KMS-11 (cell line): ENCODE measurements around the gene TMEM138.

Experiments used
- H2AFZ ChIP-seq: fragments of 200-600 bp; sonication (generic); 2 replicates; pipeline ENCODE4 v1.6.1; 2016; ENCODE audit warnings: antibody characterized with exemption, mixed run types, low read depth
- H3K27ac ChIP-seq: fragments of 200-600 bp; sonication (generic); 2 replicates; pipeline ENCODE4 v1.6.1; 2016; ENCODE audit warnings: mild to moderate bottlenecking, mixed run types
- H3K27me3 ChIP-seq: fragments of 200-600 bp; sonication (generic); 2 replicates; pipeline ENCODE4 v1.6.1; 2017; ENCODE audit warnings: mild to moderate bottlenecking, low read depth, mixed run types, moderate library complexity; ENCODE audit not compliant: insufficient read depth
- H3K36me3 ChIP-seq: fragments of 200-600 bp; sonication (generic); 2 replicates; pipeline ENCODE4 v1.6.1; 2017; ENCODE audit warnings: mild to moderate bottlenecking, mixed run types; ENCODE audit not compliant: insufficient read depth
- H3K4me1 ChIP-seq: fragments of 200-600 bp; sonication (generic); 2 replicates; pipeline ENCODE4 v1.6.1; 2016; ENCODE audit warnings: mild to moderate bottlenecking, low read depth, mixed run types; ENCODE audit not compliant: poor library complexity, severe bottlenecking
- H3K4me2 ChIP-seq: fragments of 200-600 bp; sonication (generic); 2 replicates; pipeline ENCODE4 v1.7.0; 2016; ENCODE audit warnings: mild to moderate bottlenecking, mixed run types
- H3K4me3 ChIP-seq: fragments of 200-600 bp; sonication (generic); IDR thresholded peaks from 2 replicates; pipeline ENCODE4 v1.6.1; 2017; ENCODE audit warnings: low read depth, low read length, mixed read lengths; ENCODE audit not compliant: insufficient read depth
- H3K79me2 ChIP-seq: fragments of 200-600 bp; sonication (generic); 2 replicates; pipeline ENCODE4 v1.6.1; 2016; ENCODE audit warnings: low read depth, mixed run types; ENCODE audit not compliant: insufficient read depth
- H3K9ac ChIP-seq: fragments of 200-600 bp; sonication (generic); 2 replicates; pipeline ENCODE4 v1.6.1; 2016; ENCODE audit warnings: mild to moderate bottlenecking, mixed run types
- H4K20me1 ChIP-seq: fragments of 200-600 bp; sonication (generic); 2 replicates; pipeline ENCODE4 v1.6.1; 2016; ENCODE audit warnings: mild to moderate bottlenecking, mixed run types; ENCODE audit not compliant: insufficient read depth
- TF ChIP-seq, protein P1 (sequence below): fragments of 200-600 bp; sonication (generic); conservative IDR thresholded peaks from 2 replicates; pipeline ENCODE4 v1.6.1; 2017; ENCODE audit warnings: low read depth, mild to moderate bottlenecking, antibody characterized with exemption, low read length, moderate library complexity, mixed read lengths

TMEM138 gene

DNA sequence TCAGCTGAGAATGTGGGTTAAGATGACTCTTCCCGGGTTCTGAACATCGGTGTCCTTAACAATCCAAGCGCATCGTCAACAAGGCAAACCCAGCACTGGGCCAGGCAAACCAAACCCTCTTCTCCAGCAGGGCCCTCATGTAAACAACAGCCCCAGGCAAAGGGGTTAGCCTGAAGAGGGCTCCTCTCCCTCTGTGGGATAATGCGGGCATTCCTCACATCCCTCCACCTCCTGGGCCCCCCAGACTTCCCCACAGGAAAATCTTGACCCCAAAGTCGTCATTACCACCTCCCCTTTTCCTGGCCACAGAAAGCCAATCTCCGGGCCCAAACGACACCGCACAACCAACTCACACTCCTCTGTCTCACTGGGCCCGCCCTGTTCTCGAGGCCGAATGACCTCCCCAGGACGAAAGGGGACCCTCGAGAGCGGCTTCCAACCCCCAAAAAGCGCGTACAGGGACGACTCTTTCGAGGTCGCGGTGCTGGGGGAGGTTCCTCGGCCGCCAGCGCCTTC, 29.8 kb upstream of the TMEM138 start:
- Histone ChIP-seq H3K4me3 (no peak overlapping the region), H3K4me1 (peaks cover 59% of the 10 kb centered on the region)

DNA sequence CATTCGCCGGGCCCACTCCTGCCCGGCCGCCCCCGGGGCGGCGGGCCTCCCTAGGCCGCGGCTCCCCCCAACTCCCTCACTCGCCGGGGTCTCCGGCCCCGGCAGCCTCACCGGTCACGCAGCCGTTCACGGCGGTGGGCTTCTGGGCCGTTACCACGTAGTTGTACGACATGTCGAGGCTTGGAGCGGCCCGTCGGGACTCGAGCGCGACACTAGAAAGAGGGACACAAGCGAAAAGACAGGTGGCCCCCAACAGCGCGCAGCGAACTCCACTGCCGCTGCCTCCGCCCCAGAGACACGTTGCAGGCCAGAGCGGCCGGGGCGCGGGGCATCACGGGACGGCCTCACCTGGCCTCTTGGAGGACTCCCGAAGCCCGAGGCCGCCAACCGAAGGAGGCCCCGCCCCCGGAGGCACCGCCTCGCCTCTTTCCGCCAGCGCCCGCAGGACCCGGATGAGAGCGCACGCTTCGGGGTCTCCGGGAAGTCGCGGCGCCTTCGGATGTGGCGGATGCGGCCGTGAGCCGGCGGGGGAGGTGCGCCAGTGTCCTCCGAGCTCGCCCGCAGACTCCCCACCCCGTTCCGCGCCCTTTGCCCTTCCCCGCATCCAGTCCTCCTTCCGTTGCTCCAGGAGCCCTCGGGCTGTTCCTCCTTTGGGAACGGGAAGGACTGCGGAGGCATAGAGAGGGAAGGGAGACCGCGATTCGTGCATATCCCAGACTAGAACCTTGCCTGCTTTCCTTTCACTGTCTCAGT, 29.2 kb upstream of the TMEM138 start, which contains the start of the genes DDB1 and TKFC:
DDB1 (minus strand) TSS at position 309 of the 753 bp plus-strand sequence; CDS start at position 172, 137 bp downstream.
TKFC (plus strand) TSS at position 432 of the 753 bp plus-strand sequence. CDS start 1,501 bp downstream, outside the sequence.
- peak within 1 kb of the TSS; percentile 92 for H3K9ac ChIP-seq
- peak within 1 kb of the TSS; percentile 81 for H3K27ac ChIP-seq
- H3K4me1 ChIP-seq = peaks cover 59% of the 10 kb centered on the region
- H4K20me1 ChIP-seq = no peaks in the 10 kb centered on the region
- TF ChIP-seq, protein P1, sequence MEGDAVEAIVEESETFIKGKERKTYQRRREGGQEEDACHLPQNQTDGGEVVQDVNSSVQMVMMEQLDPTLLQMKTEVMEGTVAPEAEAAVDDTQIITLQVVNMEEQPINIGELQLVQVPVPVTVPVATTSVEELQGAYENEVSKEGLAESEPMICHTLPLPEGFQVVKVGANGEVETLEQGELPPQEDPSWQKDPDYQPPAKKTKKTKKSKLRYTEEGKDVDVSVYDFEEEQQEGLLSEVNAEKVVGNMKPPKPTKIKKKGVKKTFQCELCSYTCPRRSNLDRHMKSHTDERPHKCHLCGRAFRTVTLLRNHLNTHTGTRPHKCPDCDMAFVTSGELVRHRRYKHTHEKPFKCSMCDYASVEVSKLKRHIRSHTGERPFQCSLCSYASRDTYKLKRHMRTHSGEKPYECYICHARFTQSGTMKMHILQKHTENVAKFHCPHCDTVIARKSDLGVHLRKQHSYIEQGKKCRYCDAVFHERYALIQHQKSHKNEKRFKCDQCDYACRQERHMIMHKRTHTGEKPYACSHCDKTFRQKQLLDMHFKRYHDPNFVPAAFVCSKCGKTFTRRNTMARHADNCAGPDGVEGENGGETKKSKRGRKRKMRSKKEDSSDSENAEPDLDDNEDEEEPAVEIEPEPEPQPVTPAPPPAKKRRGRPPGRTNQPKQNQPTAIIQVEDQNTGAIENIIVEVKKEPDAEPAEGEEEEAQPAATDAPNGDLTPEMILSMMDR = no peak
- H3K4me2 ChIP-seq = peak within 1 kb of the TSS; percentile 84
- H3K79me2 ChIP-seq = peaks cover 57% of the 10 kb centered on the region
- no peaks in the 10 kb centered on the region for H3K27me3 ChIP-seq
- H3K4me3 ChIP-seq = no peak within 1 kb of the TSS
- peaks cover 5% of the 10 kb centered on the region; the same call in 1 of the 2 replicates for H3K36me3 ChIP-seq
- peak within 1 kb of the TSS; percentile 79 for H2AFZ ChIP-seq

More for the DNA sequence above, 29.8 kb upstream of the TMEM138 start:
- Histone ChIP-seq H3K79me2 (peaks cover 64% of the 10 kb centered on the region), H3K36me3 (peaks cover 5% of the 10 kb centered on the region; the same call in 1 of the 2 replicates), H2AFZ (peak overlapping the region; percentile 79), H4K20me1 (no peaks in the 10 kb centered on the region), H3K4me2 (peak overlapping the region; percentile 82), H3K9ac (peak overlapping the region; percentile 92), H3K27me3 (no peaks in the 10 kb centered on the region), H3K27ac (peak overlapping the region; percentile 81)
- TF ChIP-seq, protein P1 = no peak

DNA sequence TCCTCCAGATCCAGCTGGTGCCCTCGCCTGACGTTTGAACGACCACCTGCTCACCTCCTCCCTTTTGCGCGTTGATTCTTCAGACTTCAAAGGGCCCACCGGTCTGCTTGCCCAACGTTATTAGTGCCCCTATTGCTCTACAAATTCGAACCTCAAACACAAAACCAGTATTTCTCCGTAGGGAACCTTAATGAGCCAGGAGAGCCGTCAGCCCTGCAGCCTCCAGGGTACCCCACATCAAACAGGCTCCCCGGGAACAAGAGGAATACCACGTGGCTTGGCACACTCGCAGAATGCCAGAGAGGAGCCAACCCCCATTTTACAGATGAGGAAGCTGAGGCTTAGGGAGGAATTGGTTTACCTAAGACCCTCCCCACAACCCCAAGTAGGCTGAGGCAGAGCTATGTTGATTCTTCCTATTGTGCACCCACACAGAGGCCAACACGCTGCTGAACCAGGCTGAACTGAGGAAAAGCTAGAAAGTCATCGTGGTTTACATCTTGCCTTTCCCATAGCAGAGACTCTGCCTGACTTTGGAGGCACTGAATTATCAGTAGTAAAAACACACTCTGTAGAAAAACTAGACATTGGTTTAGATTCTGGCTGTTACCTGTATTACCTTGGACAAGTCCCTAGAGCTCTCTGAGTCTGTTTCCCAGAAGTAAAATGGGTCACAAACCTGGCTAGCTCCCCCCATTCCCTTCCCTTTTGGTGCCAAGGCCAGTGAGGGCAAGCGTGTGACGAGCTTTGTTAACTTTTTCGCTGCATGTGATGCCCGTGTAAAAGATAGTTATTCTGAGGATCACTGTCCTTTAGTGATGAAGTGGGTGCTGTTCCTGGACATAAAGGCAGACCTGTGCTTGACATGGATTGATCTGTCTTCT, 28.4 kb upstream of the TMEM138 start:
- H3K9ac ChIP-seq = peak overlapping the region; percentile 92
- H4K20me1 ChIP-seq = no peaks in the 10 kb centered on the region
- H2AFZ ChIP-seq = peak overlapping the region; percentile 79
- peak overlapping the region; percentile 84 for H3K4me2 ChIP-seq
- peaks cover 50% of the 10 kb centered on the region for H3K79me2 ChIP-seq
- peaks cover 57% of the 10 kb centered on the region for H3K4me1 ChIP-seq
- H3K27me3 ChIP-seq = no peaks in the 10 kb centered on the region
- TF ChIP-seq, protein P1 = 0 out of 2 replicates have a peak, but pooled peaks have one; percentile 13
- H3K4me3 ChIP-seq = no peak overlapping the region
- peak overlapping the region; percentile 81 for H3K27ac ChIP-seq
- H3K36me3 ChIP-seq = peaks cover 5% of the 10 kb centered on the region; the same call in 1 of the 2 replicates
